Activated naive CD8-positive, alpha-beta T cell treated with anti-CD3 and anti-CD28 coated beads, Interleukin-2, amount 50 U/mL, for 16 hours (primary cell): ENCODE results near the gene SBF1.
"Not testable (repeated sequence)": the region's sequence is repeated elsewhere in the genome, so short reads cannot be mapped to it uniquely, and the experiment has no call there.

Experiments
- DNase-seq: peaks from one replicate; pipeline ENCODE4 v3.0.0-alpha.2; 2020; ENCODE audit warnings: low read depth, low spot score

Gene SBF1

DNA sequence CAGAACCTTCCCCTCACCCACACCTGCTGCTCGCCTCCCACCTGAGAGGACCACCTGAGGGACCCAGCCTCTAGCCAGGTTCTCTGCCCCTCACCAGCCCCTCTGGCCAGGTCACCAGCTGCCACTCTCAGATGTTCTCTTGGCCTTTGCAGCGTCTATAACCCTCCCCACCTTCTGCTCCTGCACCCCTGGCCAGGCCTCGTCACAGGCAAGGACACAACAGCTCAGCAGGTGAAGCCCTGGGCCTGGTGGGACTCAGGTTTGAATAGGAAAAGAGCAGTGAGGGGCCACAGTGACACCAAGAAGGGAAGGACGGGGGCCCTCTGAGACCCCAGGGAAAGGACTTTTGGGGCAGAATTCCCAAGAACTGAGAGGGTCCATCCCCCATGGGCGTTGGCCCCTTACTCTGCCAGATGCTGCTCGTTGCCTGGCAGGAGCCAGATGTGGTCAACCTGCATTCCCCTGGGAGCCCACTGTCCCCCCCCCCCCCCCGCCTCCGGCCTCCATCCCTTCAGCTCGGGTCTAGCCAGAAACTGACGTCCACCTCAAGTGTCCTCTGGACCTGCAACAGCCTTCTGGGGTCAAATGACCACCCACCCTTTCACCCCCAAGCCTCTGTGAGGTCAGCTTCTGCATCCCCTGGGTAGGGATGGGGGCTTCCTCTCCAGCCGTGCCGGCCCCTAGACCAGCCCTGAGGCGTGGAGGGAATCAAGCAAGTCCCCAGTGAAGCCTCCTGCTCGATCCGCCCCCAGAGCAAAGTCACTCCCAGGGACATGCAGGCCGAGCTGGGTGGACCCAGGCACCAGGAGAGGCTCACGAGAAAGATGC lies 28.7 kb downstream of the SBF1 start:
- no peak for DNase-seq

DNA sequence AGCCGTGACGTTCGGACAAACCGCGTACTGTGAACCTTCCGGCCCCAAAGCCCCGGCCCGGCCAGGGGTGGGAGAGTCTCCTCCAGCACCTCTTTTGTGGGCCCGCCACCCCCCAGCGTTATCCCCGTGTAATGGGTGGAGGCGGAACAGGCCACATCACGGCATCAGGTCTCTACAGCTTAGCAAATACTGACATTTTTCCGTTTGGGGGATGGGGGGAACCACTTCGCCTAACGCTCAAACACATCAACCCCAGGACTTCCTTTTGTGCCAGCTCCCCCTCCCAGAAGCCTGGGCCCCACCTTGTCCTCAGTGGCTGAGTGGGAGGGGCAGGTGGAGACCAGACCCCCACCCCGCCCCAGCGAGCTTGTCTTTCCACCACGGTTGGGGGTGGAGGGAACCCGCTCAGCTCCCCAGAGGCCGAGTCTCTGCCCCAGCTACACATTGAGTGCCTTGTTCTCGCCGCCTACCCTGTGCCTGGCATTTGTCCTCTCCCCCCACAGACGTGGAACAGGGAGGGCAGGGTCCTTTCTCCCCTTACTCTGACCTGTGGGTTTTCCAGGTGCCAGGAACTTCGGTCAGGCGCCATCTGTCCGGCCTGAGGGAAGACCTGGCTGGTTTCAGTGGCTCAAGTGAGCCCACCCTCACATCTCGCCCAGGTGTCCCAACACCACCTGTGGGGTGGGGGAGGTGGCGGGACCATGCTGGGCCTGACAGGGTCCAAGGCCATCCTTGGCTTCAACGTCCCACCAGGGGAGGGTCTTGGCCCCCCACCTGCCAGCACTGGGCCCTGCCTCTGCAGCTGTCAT lies 29.6 kb downstream of the SBF1 start:
- DNase-seq: no peak

GRCh38 chr22:50444663-50445062 lies 30.2 kb downstream of the SBF1 start:
- no peak for DNase-seq

DNA sequence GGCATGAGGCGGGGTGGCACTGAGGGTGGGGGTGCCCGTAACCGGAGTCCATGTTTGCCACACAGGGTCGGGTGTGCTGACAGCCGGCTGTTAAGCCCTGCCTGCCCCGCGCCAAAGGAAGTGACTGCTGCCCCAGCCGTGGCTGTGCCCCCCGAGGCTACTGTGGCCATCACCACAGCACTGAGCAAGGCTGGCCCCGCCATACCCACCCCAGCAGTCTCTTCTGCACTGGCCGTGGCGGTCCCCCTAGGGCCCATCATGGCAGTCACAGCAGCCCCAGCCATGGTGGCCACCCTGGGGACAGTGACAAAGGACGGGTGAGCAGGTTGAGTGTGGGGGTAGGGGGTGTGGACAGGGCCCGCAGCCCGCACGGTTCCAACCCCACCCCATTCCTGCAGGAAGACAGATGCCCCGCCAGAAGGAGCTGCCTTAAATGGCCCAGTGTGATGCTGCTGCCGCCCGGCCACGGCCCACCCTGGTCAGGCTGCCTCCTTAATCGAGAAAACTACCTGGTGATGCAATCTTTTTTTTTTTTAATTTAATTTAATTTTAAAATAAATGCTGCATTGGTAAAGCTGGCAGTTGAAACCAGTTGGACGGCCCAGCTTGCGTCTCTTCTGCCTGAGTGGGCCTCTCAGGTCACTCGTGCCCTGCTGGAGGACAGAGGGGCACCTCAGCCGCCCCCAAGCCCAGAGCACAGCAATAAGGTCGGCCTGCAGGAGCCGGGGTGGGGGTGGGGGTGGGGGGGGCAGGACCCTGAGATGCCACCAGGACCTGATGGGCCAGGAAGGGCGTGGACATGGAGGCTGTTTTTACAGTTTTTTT lies 30.8 kb downstream of the SBF1 start:
- DNase-seq: no peak

GRCh38 chr22:50443197-50443596 lies 31.6 kb downstream of the SBF1 start:
- no peak for DNase-seq

DNA sequence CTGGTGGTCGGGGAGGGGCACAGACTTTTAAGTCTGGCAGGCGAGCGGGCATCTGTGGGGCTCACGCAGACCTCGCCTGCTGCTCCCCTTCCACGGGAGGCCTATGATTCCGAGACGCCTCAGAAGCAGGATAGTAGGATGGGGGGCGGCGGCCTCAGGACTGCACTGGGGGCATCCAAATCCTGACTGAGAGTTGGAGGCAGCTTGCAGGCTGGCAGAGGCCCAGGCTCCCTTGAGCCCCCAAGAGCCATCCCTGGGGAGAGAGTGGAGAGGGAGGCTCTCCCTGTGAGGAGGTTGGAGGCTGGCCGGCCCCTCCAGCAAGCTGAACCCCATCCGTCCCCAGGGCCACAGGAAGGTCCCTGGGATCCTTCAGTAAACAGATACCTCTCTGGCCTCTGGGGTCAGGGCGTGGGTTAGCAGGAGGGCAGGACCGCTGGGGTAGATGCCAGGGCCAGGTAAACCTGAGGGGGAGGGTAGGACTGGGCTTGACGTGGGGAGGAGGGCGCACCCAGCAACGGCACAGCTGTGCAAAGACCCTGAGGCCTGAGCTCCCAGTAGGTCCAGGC lies 33.3 kb downstream of the SBF1 start:
- no peak for DNase-seq

- no peak for DNase-seq
Observed at GRCh38 chr22:50440544-50441249, 34.1 kb downstream of the SBF1 start.

DNA sequence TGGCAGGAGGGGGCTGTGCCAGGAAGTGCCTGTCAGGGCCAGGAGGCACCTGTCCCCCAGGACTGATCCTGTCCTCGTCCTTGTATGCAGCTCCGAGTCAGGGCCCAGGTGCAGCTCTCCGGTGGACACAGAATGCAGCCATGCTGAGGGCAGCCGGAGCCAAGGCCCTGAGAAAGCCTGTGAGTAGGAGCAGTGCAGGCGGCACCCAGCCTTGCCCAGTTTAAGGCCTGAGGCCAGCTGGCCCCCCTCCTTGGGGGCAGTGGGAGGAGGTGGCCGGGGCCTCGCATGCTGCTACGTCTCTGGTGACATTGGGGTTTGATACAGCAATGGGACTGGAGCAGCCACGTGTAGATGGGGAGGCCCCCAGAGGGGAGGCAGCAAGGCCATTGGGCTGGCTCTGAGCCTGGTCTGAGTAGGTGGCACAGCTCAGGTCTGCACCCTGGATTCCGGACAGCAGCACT lies 34.9 kb downstream of the SBF1 start:
- no peak for DNase-seq

DNA sequence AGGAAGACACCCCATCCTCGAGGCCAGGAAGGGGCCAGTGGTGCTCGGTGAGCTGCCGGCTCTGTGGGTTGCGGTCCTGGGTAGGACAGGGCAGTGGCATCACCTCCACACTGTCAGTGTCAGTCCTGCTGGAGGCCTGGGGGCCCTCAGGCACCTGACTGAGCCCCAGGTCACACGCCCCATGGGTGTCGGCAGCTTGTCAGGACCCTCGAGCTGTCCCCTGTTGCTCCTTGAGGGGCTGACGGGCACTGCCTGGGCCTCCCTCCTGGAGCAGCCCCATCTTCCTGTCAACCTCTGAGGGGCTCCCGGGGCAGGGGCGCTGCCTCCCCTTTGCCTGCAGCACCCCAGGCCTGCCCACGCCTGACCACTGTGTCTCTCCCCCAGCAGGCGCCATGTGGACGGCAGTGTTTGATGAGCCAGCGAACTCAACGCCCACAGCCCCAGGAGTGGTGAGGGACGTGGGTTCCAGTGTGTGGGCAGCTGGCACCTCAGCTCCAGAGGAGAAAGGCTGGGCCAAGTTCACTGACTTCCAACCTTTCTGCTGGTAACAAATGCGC lies 35.4 kb downstream of the SBF1 start:
- DNase-seq: no peak

DNA sequence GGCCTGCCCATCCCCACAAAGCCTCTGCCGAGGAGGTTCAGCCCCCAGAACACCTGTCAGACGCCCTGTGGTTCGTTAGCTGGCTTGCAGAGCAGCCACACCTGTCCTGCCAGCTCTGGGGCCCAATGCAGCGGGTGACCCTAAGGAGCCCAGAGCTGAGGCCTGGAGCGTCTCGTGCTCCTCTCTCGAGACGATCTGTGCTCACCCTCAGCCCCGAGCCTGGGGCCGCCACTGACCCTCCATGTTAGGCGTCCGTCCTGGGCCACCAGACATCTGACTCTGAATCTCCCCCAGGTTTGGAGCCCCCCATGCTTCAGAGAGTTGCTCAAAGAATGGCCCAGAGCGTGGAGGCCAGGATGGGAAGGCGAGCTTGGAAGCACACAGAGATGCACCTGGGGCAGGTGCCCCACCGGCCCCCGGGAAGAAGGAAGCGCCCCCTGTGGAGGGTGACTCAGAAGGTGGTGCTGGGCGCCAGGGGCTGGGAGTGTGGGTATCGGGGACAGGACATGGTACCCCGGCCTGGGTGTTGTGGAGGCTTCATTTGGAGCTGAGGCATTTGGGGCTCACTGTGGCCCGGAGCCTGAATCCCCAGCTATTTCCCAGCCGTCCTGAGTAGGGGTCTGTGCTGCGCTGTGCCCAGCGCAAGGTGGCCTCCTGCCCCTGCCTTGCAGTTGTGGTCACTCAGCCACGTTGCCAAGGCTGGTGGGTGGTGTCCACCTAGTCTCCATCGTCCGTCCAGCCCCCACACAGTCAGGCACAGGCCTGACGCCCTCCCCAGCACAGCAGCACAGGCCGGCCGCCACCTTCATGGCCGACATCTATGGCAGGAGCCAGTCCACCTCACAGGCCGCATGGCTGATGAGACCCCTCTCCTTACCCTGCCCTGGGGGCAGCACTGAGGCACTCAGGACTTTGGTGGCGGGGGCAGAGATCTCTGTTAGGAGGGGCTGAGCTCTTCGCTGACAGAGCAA lies 36.2 kb downstream of the SBF1 start:
- no peak for DNase-seq

GRCh38 chr22:50437511-50438304 lies 37.1 kb downstream of the SBF1 start:
- DNase-seq: no peak

GRCh38 chr22:50436841-50437341 lies 37.9 kb downstream of the SBF1 start:
- no peak for DNase-seq

DNA sequence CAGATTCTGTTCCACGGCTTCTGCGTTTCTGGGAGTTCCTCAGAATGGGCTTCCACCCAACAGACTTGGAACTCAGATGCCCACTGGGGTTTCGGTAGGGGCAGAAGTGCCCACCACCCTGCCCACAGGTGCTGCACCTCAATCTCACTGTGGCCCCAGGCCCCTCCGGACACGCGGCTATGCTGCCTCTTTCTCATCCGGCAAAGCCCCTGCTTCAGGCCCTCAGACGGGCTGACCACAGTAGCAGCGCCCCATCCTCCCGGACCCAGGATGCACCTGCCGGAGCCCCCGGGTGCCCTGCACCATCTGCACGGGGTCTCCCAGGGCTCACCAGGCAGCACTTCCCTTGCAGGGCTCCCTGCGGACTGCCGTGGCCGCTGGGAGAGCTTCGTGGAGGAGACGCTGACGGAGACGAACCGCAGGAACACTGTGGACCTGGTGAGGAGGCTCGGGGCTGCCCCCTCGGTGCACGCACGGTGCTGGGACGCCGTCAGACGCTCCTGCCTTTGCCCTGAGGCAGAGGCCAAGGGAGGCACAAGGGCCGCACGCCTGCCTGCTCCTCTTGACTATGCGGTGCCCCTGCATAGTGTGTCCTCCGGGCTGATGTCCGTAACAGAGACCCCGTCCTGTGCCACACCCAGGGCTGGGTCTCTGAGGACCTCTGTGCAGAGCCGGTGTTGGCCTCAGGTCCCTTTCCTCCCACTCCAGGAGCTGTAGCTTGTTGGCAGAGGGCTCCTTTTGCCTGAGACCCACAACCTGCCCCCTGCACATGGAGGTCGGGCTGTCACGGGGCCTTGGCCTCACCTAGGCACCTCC lies 38.6 kb downstream of the SBF1 start:
- DNase-seq: no peak

- no peak for DNase-seq
Observed at GRCh38 chr22:50435291-50436014, 39.4 kb downstream of the SBF1 start.

DNA sequence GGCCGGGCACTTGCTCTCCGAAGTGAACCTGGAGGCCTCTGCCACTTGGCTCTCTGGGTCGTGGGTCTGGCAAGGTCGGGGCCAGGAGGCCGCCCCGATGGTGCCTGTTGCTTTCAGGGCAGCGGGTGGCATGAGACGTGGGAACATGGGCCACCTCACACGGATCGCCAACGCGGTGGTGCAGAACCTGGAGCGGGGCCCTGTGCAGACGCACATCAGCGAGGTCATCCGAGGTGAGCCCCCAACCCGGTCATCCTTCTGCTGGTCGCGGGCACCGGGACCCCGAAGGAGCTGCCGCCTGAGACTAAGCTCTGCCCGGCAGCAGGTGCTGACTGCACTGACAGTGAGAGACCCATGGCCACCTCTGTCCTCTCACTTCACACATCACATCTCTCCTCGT lies 40.0 kb downstream of the SBF1 start:
- DNase-seq: no peak

DNA sequence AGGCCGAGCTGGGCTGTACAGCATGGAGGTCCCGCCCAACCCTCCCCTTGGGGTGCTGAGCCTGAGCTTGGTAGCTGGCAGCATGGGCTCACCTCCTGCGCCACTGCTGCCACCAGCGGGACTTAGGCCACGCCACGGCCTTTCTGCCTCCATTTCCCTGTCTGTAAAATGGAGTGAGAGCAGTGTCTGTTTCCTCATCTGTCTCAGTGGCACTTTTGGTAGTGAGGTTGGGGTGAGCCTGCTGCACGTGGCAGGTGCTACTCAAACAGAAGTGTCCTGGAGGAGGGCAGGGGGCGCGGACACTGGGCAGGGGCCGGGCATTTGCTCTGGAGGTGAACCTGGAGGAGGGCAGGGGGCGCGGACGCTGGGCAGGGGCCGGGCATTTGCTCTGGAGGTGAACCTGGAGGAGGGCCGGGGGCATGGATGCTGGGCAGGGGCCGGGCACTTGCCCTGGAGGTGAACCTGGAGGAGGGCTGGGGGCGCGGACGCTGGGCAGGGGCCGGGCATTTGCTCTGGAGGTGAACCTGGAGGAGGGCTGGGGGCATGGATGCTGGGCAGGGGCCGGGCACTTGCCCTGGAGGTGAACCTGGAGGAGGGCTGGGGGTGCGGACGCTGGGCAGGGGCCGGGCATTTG lies 41.8 kb downstream of the SBF1 start:
- DNase-seq: not testable (repeated sequence)
